HEK293 (cell line): ENCODE data around the gene GLCE.

Experiments used
- CTCF ChIP-seq: fragments of 450-650 bp; formaldehyde crosslinking; IDR thresholded peaks from 2 replicates; pipeline ENCODE4 v1.5.1; 2016; ENCODE audit warnings: missing biosample characterization, missing genetic modification characterization
- PRDM10 ChIP-seq: fragments of 450-650 bp; formaldehyde crosslinking; IDR thresholded peaks from 2 replicates; pipeline ENCODE4 v1.5.1; 2016; ENCODE audit warnings: missing biosample characterization, missing genetic modification characterization
- ZNF112 ChIP-seq: fragments of 450-650 bp; formaldehyde crosslinking; IDR thresholded peaks from 2 replicates; pipeline ENCODE4 v1.5.0; 2017; ENCODE audit warnings: missing biosample characterization, missing genetic modification characterization
- ZNF549 ChIP-seq: fragments of 450-650 bp; IDR thresholded peaks from 2 replicates; pipeline ENCODE4 v1.5.1; 2018; ENCODE audit warnings: missing biosample characterization, missing genetic modification characterization, mild to moderate bottlenecking, inconsistent platforms, moderate library complexity
- ZNF785 ChIP-seq: fragments of 450-650 bp; formaldehyde crosslinking; IDR thresholded peaks from 2 replicates; pipeline ENCODE4 v1.5.1; 2016; ENCODE audit warnings: missing biosample characterization, missing genetic modification characterization

- TF ChIP-seq PRDM10 (tag by site-specific recombination) (peak; percentile 80), ZNF785 (tag by site-specific recombination) (no peak), CTCF (no peak), ZNF549 (tag by site-specific recombination) (no peak), ZNF112 (no peak)
These were observed 14.5 kb upstream of the GLCE start for GRCh38 chr15:69145694-69146492.
